K562 (cell line): ENCODE results near the gene WIPF3. TPM values are rescaled to one million over a fixed set of nuclear protein-coding genes. Genes with fewer than 3 reads are reported as not detected.

Experiments
- ARID1B ChIP-seq: fragments of 450-650 bp; IDR thresholded peaks from 2 replicates; pipeline ENCODE4 v1.6.1; 2016; ENCODE audit warnings: antibody characterized with exemption, mild to moderate bottlenecking, inconsistent platforms
- DLX4 ChIP-seq: fragments of 250-450 bp; sonication (Bioruptor Pico); IDR thresholded peaks from 2 replicates; pipeline ENCODE4 v1.6.1; 2021; ENCODE audit warnings: mild to moderate bottlenecking
- FOXA1 ChIP-seq: fragments of 450-650 bp; IDR thresholded peaks from 2 replicates; pipeline ENCODE4 v1.6.1; 2016; ENCODE audit warnings: mild to moderate bottlenecking, borderline replicate concordance
- FOXK2 ChIP-seq, 2 experiments: fragments of 450-650 bp; IDR thresholded peaks in 1 of 2; conservative IDR thresholded peaks in 1 of 2; 2 replicates each; pipeline ENCODE4 v1.6.1; 2016; ENCODE audit warnings: low read depth in 2 of 2, mild to moderate bottlenecking in 1 of 2
- FUS ChIP-seq: fragments of 200-400 bp; formaldehyde crosslinking; optimal IDR thresholded peaks from 2 replicates; pipeline ENCODE3; 2017; ENCODE audit warnings: low read depth, low read length
- GABPB2 ChIP-seq: fragments of 250-450 bp; sonication (Bioruptor Pico); conservative IDR thresholded peaks from 2 replicates; pipeline ENCODE4 v1.5.1; 2021; ENCODE audit warnings: mild to moderate bottlenecking
- HLTF ChIP-seq: fragments of 450-650 bp; IDR thresholded peaks from 2 replicates; pipeline ENCODE4 v1.6.1; 2016
- HNRNPK ChIP-seq: fragments of 200-400 bp; formaldehyde crosslinking; IDR thresholded peaks from one replicate; pipeline ENCODE4 v1.6.1; 2018; ENCODE audit warnings: mild to moderate bottlenecking, low read depth, low read length; ENCODE audit not compliant: poor library complexity, severe bottlenecking
- HSF4 ChIP-seq: fragments of 250-450 bp; sonication (Bioruptor Pico); IDR thresholded peaks from 2 replicates; pipeline ENCODE4 v2.1.2; 2022; ENCODE audit warnings: mild to moderate bottlenecking, moderate library complexity, borderline replicate concordance
- ILK ChIP-seq: fragments of 450-650 bp; IDR thresholded peaks from 2 replicates; pipeline ENCODE4 v1.6.1; 2016; ENCODE audit warnings: missing genetic modification characterization, low read depth, mild to moderate bottlenecking, missing compliant biosample characterization, moderate library complexity, borderline replicate concordance
- KLF10 ChIP-seq: fragments of 250-450 bp; sonication (Bioruptor Pico); IDR thresholded peaks from 2 replicates; pipeline ENCODE4 v1.6.1; 2021; ENCODE audit warnings: matching md5 sums
- KLF13 ChIP-seq: fragments of 450-650 bp; IDR thresholded peaks from 2 replicates; pipeline ENCODE4 v1.6.1; 2016; ENCODE audit warnings: missing genetic modification characterization, low read depth, mild to moderate bottlenecking, missing compliant biosample characterization, moderate library complexity, borderline replicate concordance
- MAZ ChIP-seq, 2 experiments: fragments of 450-650 bp in 1 of 2; sonication (generic) in 1 of 2; formaldehyde crosslinking; IDR thresholded peaks in 1 of 2; conservative IDR thresholded peaks in 1 of 2; 2 replicates each; pipeline versions ENCODE4 v1.4.0 to v1.5.0; 2020; ENCODE audit warnings: mild to moderate bottlenecking in 1 of 2, missing genetic modification reagents in 1 of 2
- NCOA4 ChIP-seq: fragments of 450-650 bp; IDR thresholded peaks from 2 replicates; pipeline ENCODE4 v1.6.1; 2018; ENCODE audit warnings: mild to moderate bottlenecking; ENCODE audit not compliant: partially characterized antibody
- NELFE ChIP-seq: IDR thresholded peaks from 2 replicates; pipeline ENCODE4 v1.6.1; 2011; ENCODE audit warnings: mild to moderate bottlenecking; ENCODE audit not compliant: insufficient read depth, insufficient read length
- PHF8 ChIP-seq: fragments of 200-600 bp; sonication (generic); IDR thresholded peaks from 2 replicates; pipeline ENCODE4 v1.6.1; 2012; ENCODE audit warnings: mixed run types, mild to moderate bottlenecking, inconsistent platforms, low read length, moderate library complexity, borderline replicate concordance
- PPARD ChIP-seq: fragments of 250-450 bp; sonication (Bioruptor Pico); IDR thresholded peaks from 2 replicates; pipeline ENCODE4 v1.8.0; 2022; ENCODE audit warnings: inconsistent platforms, mild to moderate bottlenecking, moderate library complexity
- RB1 ChIP-seq: fragments of 450-650 bp; IDR thresholded peaks from 2 replicates; pipeline ENCODE4 v1.6.1; 2017; ENCODE audit warnings: low read depth, mild to moderate bottlenecking
- SMARCA5 ChIP-seq: fragments of 450-650 bp; IDR thresholded peaks from 2 replicates; pipeline ENCODE4 v1.6.1; 2016
- SUPT5H ChIP-seq: fragments of 450-650 bp; IDR thresholded peaks from 2 replicates; pipeline ENCODE4 v1.6.1; 2016
- TAF1 ChIP-seq: IDR thresholded peaks from 2 replicates; pipeline ENCODE4 v1.6.1; 2011; ENCODE audit warnings: mild to moderate bottlenecking, low read length, moderate library complexity; ENCODE audit not compliant: insufficient read depth, control insufficient read depth, severe bottlenecking; ENCODE audit errors: extremely low read depth
- XRCC5 ChIP-seq: fragments of 200-400 bp; formaldehyde crosslinking; IDR thresholded peaks from 2 replicates; pipeline ENCODE4 v1.6.1; 2017; ENCODE audit warnings: low read depth, mild to moderate bottlenecking, low read length
- ZNF124 ChIP-seq: sonication (generic); formaldehyde crosslinking; IDR thresholded peaks from 2 replicates; pipeline ENCODE4 v1.8.1; 2022; ENCODE audit warnings: missing genetic modification reagents
- ZNF140 ChIP-seq: fragments of 250-450 bp; sonication (Bioruptor Pico); IDR thresholded peaks from 2 replicates; pipeline ENCODE4 v1.8.0; 2021; ENCODE audit warnings: moderate library complexity, mild to moderate bottlenecking, inconsistent platforms
- ZNF184 ChIP-seq: sonication (generic); formaldehyde crosslinking; IDR thresholded peaks from 2 replicates; pipeline ENCODE4 v1.5.0; 2020; ENCODE audit warnings: missing genetic modification reagents
- ZNF23 ChIP-seq: fragments of 250-450 bp; sonication (Bioruptor Pico); IDR thresholded peaks from 2 replicates; pipeline ENCODE4 v1.4.0; 2020; ENCODE audit warnings: mild to moderate bottlenecking
- ZNF239 ChIP-seq: fragments of 250-450 bp; sonication (Bioruptor Pico); IDR thresholded peaks from 2 replicates; pipeline ENCODE4 v1.4.0; 2020; ENCODE audit warnings: mild to moderate bottlenecking
- ZNF354B ChIP-seq: fragments of 250-450 bp; sonication (Bioruptor Pico); IDR thresholded peaks from 2 replicates; pipeline ENCODE4 v1.4.0; 2020
- ZNF77 ChIP-seq: fragments of 250-450 bp; sonication (Bioruptor Pico); IDR thresholded peaks from 2 replicates; pipeline ENCODE4 v1.5.0; 2020
- polyA plus RNA-seq, 8 experiments: library from polyadenylated mRNA; depleted of rRNA in 4 of 8; stranded (reverse) in 5 of 8; unstranded in 3 of 8; fragments of >200 nt; fragmentation: Nextera tagmentation in 2 of 8; fragmentation: Illumina TruSeq in 1 of 8; extraction: Ambion mirVana in 2 of 8; extraction: Trizol in 1 of 8; gene quantifications; 2 replicates each; pipeline versions ENCODE4 v1.2.1 to v1.2.3, GENCODE V29; 2011 to 2014; ENCODE audit warnings: inconsistent platforms in 1 of 8, missing spikeins in 1 of 8
- total RNA-seq, 7 experiments: library from RNA; depleted of rRNA in 6 of 7; stranded (reverse); fragments of >200 nt in 6 of 7; fragmentation: Illumina TruSeq in 2 of 7; extraction: Trizol in 2 of 7; gene quantifications; 2 replicates each; pipeline versions ENCODE4 v1.2.1 to v1.2.3, GENCODE V29; 2011 to 2021; ENCODE audit warnings: low replicate concordance in 1 of 7
- TF ChIP-seq, protein P1 (sequence below): IDR thresholded peaks from 2 replicates; pipeline ENCODE4 v1.6.1; 2011; ENCODE audit not compliant: insufficient read length; ENCODE audit errors: extremely low read depth
- TF ChIP-seq, protein P2 (sequence below): fragments of 250-450 bp; sonication (Bioruptor Pico); IDR thresholded peaks from 2 replicates; pipeline ENCODE4 v1.5.0; 2021

The WIPF3 gene
- total and polyA plus RNA-seq, 9 of the 15 experiments (the other 6 are each of a cell fraction or from before 2014, with no cell fraction given), result 0.18 to 3.2 (median 1.7) TPM

GRCh38 chr7:29921404-29922010 is 115.2 kb downstream of the WIPF3 start (continued):
- TF ChIP-seq ZNF140 (CRISPR knock-in tag) (no peak), ZNF354B (CRISPR knock-in tag) (no peak), DLX4 (CRISPR knock-in tag) (no peak), PHF8 (no peak), NCOA4 (no peak), MAZ (CRISPR knock-in tag; conservative IDR thresholded peaks at IDR 0.05 in 1 of 2, IDR thresholded peaks at IDR 0.05 in 1 of 2) (no peak), SUPT5H (no peak), SMARCA5 (no peak), PPARD (CRISPR knock-in tag) (no peak), NELFE (no peak), HNRNPK (no peak), XRCC5 (peak; percentile 49; the same call in 1 of the 2 replicates), HLTF (no peak), ZNF23 (CRISPR knock-in tag) (no peak), ZNF124 (CRISPR knock-in tag) (no peak), ZNF184 (no peak), TAF1 (no peak), ARID1B (no peak), ZNF239 (no peak), FOXK2 (conservative IDR thresholded peaks at IDR 0.05 in 1 of 2, IDR thresholded peaks at IDR 0.05 in 1 of 2; ENCODE audit: low read depth in 2 of 2) (no peak), HSF4 (no peak), ILK (no peak), FOXA1 (no peak), RB1 (0 out of 2 replicates have a peak, but pooled peaks have one; percentile 41), KLF10 (CRISPR knock-in tag) (no peak), ZNF77 (CRISPR knock-in tag) (no peak), GABPB2 (CRISPR knock-in tag) (no peak), KLF13 (tag) (peak; percentile 99), FUS (no peak)
- TF ChIP-seq, protein P1, sequence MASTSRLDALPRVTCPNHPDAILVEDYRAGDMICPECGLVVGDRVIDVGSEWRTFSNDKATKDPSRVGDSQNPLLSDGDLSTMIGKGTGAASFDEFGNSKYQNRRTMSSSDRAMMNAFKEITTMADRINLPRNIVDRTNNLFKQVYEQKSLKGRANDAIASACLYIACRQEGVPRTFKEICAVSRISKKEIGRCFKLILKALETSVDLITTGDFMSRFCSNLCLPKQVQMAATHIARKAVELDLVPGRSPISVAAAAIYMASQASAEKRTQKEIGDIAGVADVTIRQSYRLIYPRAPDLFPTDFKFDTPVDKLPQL, result no peak
- TF ChIP-seq, protein P2, sequence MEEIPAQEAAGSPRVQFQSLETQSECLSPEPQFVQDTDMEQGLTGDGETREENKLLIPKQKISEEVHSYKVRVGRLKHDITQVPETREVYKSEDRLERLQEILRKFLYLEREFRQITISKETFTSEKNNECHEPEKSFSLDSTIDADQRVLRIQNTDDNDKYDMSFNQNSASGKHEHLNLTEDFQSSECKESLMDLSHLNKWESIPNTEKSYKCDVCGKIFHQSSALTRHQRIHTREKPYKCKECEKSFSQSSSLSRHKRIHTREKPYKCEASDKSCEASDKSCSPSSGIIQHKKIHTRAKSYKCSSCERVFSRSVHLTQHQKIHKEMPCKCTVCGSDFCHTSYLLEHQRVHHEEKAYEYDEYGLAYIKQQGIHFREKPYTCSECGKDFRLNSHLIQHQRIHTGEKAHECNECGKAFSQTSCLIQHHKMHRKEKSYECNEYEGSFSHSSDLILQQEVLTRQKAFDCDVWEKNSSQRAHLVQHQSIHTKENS (CRISPR knock-in tag), result no peak
